T-helper 1 cell treated with Interleukin-12 subunit alpha and Interleukin-12 subunit beta and Interleukin-4 antibody, amounts not matched to agents 30 ng/mL and 1 ng/mL, for 36 hours (primary cell): ENCODE data around the gene SLC26A1. TPM values are rescaled to one million over a fixed set of nuclear protein-coding genes. Genes with fewer than 3 reads are reported as not detected.

Experiments used
- intact Hi-C: fragments of 100-400 bp; cut with micrococcal nuclease; formaldehyde crosslinking; loops from one replicate; pipeline ENCODE4 v1.15.1; 2024
- total RNA-seq: library from RNA; stranded (reverse); gene quantifications from 2 replicates; pipeline ENCODE4 v1.2.3, GENCODE V29; 2022

The SLC26A1 gene
- total RNA-seq, 1 donor from 2014 or later: 0.17 TPM

GRCh38 chr4:966266-967112, 26.7 kb downstream of the SLC26A1 start:
- intact Hi-C loops: no loop called here

DNA sequence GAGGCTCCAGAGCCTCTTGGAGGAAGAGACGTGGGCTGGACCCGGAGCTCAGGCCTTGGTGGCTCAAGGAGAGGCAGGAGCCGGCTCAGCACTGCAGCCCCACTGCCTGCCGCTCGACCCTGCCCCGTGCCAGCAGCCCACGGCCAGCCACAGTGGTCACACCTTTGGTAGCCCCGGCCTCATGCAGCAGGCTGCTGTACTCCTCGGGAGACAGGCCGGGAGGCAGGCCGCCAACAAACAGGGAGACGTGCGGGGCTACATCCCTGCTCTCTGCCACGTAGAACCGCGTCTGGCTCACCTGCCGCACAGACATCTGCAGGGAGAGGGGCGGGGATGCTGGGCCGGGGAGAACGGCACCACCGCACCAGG, 27.5 kb downstream of the SLC26A1 start:
- intact Hi-C loops: no loop called here

DNA sequence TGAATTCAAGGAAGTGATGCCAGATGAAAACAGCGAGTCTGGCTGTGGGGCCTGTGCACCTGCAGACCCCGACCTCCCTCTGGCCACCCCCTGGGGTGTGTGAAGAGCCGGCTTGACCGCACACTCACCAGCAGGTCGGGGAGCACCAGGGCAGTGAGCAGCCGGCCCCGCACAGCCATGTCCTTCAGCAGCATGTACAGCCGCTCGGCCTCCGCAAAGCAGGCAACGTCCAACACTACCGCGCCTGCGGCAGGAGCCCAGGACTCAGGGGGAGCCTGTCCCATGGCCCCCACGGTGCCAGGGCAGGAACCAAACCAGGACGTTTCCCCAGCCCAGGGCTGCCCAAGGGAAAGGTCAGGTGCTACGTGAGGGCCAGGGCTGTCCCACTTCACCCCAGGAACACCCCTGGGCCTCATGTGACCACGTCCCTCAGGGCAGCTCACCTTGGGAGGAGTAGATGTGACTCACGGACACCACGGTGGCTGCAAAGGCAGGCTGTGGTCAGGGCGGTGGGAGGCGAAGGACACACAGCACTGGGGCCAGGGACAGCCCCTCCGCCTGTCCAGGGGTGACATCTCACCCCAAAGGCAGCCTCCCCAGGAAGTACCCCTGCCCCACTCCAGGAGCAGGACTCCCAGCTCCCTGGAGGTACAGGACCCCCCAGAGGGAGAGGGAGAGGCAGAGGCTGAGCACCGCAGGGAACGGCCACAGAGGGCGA, 28.0 kb downstream of the SLC26A1 start:
- intact Hi-C loops: no loop called here

DNA sequence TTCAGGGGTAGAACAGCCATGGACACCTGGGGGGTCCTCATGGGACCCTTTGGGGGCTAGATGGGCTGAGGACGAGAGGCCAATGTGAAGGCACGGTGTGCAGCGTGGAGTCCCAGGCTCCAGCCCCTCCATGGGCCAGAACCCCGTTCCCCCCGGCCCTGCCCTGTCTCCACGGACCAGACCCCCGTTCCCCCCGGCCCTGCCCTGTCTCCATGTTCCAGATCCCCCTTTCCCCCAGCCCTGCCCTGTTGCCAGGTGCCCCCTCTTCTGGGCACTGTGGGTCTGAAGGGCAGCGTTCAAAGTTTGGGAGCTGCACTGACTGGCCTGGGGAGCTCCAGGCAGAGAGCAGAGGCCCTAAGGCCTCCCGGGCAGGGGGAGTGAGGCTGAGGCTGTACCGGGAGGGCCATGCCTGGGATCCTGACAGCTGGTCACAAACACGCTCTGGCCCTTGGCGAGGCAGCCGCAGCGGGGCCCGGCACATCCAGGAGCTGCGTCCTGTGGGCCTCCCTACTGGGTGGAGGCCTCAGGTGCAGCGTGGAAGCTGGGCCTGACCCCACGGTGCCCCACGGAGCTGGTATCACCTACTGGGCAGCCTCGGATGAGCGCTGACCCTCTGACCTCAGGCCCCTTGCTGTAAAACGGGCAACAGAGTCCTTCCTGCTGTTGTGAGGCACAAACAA, 28.7 kb downstream of the SLC26A1 start:
- intact Hi-C loops: no loop called here

DNA sequence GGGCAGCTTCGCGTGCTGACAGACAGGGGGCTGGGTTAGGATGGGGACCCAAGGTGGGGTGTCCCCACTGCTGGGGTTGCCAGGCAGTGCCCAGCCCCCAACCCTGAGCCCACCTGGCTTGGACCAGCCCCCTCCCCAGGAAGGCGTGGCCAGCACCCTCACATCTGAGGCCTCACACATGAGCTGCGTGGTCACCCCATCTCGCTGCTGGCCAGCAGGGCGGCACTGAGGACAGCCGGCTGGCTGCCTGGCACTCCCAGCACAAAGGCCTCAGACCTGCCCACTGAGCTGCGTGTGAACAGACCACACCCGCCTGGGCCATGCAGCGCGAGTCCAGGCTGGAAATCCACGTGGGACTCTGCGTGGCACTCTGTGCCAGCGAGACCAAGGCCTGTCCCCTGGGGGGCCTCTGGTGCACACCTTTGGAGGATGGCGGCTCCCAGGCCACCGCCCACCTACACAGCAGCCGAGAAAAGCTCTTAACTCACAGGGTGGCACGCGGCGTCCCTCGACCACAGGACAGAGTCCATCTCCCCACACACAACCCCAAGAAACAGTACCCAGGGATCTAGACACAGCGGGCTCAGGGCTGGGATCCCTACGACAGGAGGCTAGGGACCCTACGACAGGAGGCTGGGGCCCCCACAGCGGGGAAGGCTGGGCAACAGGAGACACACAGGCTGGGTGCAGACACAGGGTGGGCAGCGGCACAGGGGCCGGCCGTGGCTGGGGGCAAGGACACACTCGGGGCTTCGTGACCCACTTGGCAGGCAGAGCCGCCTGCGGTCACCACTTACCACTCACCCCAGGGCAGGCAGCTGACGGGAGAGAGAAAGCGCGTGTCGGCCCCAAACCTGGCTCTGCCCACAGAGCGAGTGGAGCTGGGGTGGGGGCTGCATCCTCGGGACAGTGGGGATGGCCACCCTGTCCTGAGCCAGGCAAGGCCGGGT, 29.7 kb downstream of the SLC26A1 start:
- intact Hi-C loops: no loop called here

DNA sequence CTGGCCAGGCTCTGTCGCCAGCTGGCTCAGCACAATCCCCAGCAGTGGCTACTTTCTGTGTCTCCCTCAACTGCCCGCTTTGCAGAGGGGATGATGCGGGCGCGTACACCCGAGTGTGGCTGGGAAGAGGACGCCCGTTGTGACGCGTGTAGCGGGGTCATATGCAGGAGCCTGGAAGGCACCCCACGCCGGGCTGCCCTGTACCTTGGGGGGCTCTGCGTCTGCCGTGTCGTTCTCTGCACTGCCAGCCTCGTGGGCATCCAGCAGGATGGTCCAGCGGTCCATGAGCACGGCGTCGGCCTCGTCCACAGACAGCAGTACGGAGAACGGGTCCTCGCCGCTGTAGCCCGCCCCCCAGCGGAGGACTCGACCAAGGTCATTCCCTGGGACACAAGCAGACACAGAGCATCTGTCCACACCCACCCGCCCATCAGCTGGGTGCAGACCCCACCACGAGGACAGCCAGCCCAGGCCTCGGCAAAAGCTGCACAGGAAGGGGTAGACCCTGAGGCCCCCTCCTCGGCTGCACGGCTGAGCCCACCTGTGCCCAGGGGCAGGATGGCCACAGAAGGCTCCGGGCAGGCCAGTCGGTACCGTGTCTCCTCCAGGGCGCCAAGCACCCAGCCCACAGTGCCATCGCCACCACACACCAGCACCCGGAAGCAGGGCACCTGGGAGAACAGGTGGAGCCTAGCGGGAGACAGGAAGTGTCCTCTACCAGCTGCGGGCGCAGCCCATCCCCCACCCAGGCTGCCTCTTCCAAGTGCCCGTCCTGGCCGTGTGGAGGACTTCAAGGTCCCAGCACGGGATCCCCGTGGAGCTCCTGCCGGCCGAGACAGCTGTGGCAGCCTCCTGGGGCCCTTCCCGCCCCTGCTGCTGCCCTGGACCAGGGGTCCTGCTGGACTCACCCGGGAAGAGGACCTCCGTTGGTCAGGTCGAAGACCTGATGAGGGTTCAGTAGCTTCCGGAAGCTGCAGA, 30.7 kb downstream of the SLC26A1 start:
- intact Hi-C loops: no loop called here

DNA sequence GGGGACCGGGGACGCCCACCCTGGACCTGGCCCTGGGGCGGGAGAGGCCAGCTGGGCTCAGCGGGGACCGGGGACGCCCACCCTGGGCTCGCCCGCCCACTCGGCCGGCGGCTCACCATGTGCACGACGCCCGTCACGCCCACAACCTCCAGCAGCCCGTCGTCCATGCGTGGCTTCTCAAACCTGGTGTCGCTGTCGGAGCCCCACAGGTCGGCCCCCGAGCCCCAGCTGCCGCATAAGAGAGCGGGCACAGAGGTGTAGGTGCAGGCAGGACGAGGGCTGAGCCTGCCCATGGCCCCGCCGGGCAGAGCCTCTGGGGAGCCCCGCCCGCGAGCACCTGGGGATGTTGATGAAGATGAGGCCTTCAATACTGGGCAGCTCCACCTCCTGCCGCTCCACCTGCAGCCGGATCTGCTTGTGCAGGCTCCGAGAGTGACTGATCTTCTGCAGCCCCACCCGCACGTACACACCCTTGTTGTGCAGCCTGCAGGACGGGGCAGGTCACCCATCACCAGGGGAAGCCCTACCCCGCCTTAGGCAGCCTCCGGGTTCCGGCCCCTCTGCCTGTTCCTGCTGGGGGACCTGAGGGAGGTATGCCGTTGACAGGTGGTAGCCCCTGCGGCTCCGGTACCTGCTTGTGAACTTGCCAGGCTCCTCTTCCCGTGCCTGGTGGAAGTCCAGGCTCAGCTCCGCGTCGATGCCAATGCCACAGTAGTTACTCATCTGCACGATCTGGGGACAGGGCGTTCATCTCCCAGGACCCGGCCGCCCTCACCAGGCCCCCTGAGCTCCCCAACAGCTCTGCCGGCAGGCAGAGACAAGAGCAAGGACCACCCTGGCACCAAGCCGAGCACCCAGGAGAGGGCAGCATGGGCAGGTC, 31.6 kb downstream of the SLC26A1 start:
- intact Hi-C loops: no loop called here

GRCh38 chr4:960636-961350, 32.4 kb downstream of the SLC26A1 start:
- intact Hi-C loops: no loop called here

GRCh38 chr4:960140-960635, 33.0 kb downstream of the SLC26A1 start:
- intact Hi-C loops: no loop called here

GRCh38 chr4:959338-960139, 33.7 kb downstream of the SLC26A1 start:
- intact Hi-C loops: no loop called here

- intact Hi-C loops: no loop called here
Observed at GRCh38 chr4:958696-959337, 34.4 kb downstream of the SLC26A1 start.

- intact Hi-C loops: no loop called here
Observed at GRCh38 chr4:958314-958665, 34.9 kb downstream of the SLC26A1 start.

DNA sequence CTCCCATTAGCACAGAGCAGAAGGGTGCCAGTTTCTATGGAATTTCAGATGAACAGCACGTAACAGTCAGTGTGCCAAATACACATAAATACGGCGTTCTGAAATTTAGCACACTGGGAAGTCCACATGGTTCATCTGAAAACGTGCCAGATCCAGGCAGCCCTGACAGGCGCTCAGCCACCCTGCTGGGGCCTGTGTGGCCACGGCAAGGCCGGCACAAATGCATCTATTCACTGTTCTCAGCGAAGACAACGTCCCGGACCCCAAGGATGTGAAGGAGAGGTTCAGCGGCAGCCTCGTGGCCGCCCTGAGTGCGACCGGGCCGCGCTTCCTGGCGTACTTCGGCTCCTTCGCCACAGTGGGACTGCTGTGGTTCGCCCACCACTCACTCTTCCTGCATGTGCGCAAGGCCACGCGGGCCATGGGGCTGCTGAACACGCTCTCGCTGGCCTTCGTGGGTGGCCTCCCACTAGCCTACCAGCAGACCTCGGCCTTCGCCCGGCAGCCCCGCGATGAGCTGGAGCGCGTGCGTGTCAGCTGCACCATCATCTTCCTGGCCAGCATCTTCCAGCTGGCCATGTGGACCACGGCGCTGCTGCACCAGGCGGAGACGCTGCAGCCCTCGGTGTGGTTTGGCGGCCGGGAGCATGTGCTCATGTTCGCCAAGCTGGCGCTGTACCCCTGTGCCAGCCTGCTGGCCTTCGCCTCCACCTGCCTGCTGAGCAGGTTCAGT, 35.5 kb downstream of the SLC26A1 start:
- intact Hi-C loops: no loop called here

DNA sequence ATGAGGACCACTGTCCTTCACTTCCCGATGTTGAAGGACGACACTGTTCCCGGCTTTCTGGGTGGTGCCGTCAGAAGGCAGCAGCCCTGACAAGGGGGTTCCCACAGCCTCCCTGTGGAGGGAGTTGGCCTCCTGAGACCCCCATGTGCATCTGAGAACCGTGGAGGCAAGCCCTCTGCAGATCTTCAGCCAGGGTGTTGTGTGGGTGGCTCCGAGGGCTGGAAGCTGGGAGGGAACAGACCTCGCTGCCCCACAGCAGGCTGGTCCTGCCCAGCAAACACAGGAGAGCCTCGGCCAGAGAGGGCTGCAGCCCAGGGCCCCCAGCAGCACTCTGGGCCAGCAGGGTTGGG, 36.0 kb downstream of the SLC26A1 start:
- intact Hi-C loops: no loop called here

DNA sequence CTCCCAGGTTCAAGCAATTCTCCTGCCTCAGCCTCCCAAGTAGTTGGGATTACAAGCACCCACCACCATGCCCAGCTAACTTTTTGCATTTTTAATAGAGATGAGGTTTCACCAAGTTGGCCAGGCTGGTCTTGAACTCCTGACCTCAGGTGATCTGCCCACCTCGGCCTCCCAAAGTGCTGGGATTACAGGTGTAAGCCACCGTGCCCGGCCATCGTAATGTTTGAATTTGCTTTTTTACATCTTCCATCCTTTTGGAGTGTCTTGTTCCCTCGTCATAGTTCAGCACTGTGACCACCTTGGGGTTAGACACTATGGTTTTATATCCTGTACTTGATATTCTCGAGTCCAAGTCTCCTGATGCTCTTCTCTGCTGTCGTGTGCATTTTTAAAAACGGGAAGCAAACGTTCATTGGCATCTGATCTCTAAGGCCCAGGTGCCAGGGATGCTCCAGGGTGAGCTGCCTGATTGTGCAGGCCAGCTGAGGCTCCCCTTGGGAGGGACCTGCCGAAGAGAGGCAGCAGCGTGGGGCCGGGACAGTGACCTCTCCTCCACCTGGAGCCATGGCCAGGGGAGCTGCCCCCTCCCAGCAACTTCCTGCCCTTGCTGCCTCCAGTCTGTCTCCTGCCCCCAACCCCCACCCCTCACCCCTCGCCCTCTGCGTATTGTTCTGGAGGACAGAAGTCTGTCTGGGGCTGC, 36.5 kb downstream of the SLC26A1 start:
- intact Hi-C loops: no loop called here

GRCh38 chr4:955931-956381, 37.2 kb downstream of the SLC26A1 start:
- intact Hi-C loops: no loop called here
